HG03108 (cell line): ENCODE results near the gene TANGO6.

Source experiments
- ATAC-seq: cut with Tn5 transposase; IDR thresholded peaks from one replicate; pipeline ENCODE4 v1.9.1; 2021; ENCODE audit warnings: moderate library complexity; ENCODE audit not compliant: unreplicated experiment

The TANGO6 gene

DNA sequence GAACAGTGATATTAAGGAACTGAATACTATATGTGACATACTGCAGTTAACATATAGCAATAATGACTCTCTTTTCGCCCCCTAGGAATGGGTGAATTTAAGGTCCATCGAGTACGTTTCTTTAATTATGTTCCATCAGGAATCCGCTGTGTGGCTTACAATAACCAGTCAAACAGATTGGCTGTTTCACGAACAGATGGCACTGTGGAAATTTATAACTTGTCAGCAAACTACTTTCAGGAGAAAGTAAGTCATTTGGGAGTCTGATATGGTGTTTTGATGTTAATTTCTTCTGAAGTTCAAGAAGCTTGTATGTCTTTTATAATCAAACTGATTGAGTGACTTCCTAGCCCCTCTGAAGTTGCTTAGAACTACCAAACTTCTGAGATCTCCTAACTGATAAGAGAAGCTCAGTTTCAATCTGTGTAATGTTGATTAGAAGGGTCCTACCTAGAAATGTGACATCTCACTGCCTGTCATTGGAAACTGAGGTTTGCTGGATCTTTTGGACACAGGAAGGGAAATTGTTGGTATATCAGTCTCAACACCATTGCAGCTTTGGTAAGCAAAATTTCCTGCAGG is 290.1 kb downstream of the TANGO6 start:
- ATAC-seq, result no peak
